Cortex of kidney (tissue), 1 donor: ENCODE measurements around the gene APBA2.
"Not testable (repeated sequence)": the region's sequence is repeated elsewhere in the genome, so short reads cannot be mapped to it uniquely, and the experiment has no call there.

Source experiments
- DNase-seq: peaks from one replicate; lab custom pipeline; 2025; lab: John Stamatoyannopoulos, UW

The APBA2 gene

DNA sequence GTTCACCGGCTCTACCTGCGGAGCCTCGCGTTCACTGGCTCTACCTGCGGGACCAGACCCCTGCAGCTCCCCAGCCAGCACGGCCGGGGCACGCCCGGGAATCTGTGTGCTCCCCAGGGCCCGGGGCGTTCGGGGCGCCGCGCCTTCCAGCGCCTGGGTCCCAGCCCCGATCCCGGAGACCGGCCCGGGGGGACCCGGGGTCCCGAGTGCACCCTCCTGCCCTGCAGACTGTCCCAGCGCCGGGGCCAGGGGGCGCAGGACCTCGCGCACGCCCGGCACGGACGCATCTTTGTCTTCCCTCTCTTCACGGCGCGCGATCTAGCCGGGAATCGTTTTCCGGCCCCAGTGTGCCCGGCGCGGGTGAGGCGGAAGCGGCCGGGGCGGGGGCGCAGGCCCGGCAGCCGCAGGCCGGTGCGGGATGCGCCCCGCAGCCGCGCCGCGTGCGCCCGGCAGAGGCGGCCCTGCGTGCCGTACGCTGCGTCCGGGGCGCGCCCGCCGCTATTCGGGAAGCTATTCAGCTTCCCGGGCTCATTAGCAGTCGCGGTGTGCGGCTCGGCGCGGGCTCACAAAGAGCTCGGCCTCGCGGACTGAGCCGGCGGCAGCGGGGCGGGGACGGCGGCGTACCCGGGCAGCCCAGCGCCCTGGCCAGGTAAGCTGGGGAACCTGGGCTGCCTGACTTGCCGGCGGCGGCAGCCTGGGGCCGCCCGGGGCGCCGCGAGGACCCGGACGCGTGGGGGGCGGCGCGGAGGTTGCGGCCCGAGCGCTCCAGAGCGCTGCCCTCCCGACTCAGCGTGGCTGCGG is at the start of gene APBA2:
Gene APBA2 (plus strand): TSS at position 345 of the 801 bp plus-strand sequence. CDS start 167,911 bp downstream, outside the sequence.
- no peak for DNase-seq

DNA sequence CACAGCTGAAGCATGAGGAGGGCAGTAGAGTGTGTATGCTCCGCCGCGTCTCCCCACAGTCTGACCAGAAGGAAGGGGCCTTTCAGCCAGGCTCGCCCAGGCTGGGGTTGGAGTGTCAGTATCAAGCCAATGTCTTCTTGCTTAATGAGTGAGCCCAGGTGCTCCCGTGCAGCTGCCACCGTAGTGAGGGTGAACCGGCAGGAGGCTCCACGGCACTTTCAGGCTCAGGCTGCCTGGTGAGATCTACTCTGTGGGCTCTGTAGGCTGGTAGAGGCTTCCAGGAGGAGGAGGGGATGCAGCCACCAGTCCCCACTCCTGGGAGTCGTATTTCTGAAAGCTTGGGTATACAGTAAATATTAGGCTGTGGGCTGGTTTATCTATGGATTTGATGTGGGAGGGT is 45.5 kb upstream of the APBA2 start:
- DNase-seq: not testable (repeated sequence)

DNA sequence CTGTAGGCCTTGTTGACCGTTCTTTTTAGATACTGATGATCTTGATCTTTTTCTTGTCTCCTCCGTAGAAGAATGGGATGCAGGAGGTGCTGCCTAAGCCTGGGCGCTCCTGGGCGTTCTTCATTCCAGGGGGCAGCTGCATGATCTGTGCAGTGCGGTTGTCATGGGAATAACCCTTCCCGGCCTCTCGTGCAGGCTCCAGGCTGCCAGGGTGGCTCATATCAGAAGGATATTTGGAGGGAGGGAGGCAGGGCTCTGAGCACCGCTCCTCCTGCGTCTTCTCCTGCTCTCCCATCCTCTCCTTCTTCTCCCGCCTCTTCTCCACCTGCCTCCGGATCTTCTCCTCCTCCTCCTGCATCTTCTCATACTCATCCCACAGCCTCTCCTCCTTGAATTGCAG is 43.6 kb upstream of the APBA2 start:
- DNase-seq: not testable (repeated sequence)

- DNase-seq: not testable (repeated sequence)
Measured at GRCh38 chr15:28843520-28843919, 42.3 kb upstream of the APBA2 start.

GRCh38 chr15:28844147-28844546 is 41.6 kb upstream of the APBA2 start:
- DNase-seq: not testable (repeated sequence)

DNA sequence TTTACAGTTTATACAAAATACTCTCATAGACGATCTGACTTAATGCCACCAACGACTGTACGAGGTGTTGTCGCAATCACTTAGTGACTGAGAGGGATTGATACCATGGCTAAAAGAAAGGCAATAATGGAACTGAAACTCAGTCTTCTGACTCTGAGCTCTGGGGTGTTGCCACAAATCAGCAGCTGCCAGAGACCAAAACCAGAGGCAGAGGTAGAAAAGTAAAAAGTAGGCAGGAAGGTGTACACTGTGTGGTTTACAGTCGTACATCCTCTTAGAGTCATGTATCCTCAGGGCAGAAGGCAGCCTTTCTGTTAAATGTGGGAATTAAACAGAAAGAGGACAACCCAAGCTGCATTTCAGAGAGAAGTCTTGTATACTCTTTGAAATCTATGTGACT is 38.5 kb upstream of the APBA2 start:
- DNase-seq: not testable (repeated sequence)

DNA sequence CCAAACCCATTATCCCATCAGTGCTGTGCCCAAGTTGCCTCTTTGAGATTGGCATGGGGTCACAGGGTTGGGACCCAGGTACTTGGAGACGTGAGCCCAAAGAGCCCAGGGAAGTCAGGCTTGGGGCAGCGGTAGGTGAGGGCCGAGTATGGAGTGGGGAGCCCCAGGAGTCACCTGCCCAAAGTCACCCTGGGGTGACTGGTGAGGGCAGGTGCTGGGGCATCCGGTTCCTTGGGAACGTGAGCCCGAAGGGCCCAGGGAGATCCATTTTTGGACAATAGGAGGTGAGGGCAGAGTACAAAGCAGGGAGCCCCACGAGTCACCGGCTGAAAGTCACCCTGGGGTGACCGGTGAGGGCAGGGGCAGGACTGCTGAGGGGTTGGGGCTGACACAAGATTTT is 37.8 kb upstream of the APBA2 start:
- DNase-seq: not testable (repeated sequence)

- not testable (repeated sequence) for DNase-seq
Measured at GRCh38 chr15:28848521-28848920, 37.3 kb upstream of the APBA2 start, which contains the start of gene GOLGA6L7. GOLGA6L7 (minus strand) TSS chr15:28848644; CDS start chr15:28848549, 95 bp downstream.

DNA sequence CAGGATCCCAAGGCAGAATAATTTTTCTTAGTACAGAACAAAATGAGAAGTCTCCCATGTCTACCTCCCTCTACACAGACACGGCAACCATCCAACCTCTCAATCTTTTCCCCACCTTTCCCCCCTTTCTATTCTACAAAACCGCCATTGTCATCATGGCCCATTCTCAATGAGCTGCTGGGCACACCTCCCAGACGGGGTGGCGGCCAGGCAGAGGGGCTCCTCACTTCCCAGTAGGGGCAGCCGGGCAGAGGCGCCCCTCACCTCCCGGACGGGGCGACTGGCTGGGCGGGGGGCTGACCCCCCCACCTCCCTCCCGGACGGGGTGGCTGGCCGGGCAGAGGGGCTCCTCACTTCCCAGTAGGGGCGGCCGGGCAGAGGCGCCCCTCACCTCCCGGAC is 36.5 kb upstream of the APBA2 start:
- DNase-seq: not testable (repeated sequence)

DNA sequence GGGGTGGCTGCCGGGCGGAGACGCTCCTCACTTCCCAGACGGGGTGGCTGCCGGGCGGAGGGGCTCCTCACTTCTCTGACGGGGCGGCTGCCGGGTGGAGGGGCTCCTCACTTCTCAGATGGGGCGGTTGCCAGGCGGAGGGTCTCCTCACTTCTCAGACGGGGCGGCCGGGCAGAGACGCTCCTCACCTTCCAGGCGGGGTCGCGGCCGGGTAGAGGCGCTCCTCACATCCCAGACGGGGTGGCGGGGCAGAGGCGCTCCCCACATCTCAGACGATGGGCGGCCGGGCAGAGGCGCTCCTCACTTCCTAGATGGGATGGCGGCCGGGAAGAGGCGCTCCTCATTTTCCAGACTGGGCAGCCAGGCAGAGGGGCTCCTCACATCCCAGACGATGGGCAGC is 36.0 kb upstream of the APBA2 start:
- not testable (repeated sequence) for DNase-seq

GRCh38 chr15:28853654-28854053 is 32.1 kb upstream of the APBA2 start:
- not testable (repeated sequence) for DNase-seq

- not testable (repeated sequence) for DNase-seq
Measured at GRCh38 chr15:28854578-28854977, 31.2 kb upstream of the APBA2 start.

- no peak for DNase-seq
Measured at GRCh38 chr15:28861031-28861534, 24.7 kb upstream of the APBA2 start.

DNA sequence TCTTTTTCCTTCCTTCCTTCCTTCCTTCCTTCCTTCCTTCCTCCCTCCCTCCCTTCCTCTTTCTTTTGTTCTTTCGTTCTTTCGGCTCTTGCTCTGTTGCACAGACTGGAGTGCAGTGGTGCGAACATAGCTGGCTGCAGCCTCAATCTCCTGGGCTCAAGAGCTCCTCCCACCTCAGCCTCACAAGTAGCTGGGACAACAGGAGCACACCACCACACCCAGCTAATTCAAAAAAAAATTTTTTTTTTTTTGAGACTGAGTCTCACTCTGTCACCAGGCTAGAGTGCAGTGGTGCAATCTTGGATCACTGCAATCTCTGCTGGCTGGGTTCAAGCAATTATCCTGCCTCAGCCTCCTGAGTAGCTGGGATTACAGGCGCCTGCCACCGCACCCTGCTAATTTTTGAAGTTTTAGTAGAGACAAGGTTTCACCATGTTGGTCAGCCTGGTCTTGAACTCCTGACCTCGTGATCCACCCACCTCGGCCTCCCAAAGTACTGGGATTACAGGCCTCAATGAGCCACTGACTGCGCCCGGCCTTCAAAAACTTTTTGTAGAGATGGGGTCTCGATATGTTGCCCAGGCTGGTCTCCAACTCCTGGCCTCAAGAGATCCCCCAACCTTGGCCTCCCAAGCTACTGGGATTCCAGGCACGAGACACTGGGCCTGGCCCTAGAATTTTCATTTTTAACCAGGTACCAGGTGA is 24.0 kb upstream of the APBA2 start:
- not testable (repeated sequence) for DNase-seq

- no peak for DNase-seq
Measured at GRCh38 chr15:28868744-28869345, 16.9 kb upstream of the APBA2 start.

DNA sequence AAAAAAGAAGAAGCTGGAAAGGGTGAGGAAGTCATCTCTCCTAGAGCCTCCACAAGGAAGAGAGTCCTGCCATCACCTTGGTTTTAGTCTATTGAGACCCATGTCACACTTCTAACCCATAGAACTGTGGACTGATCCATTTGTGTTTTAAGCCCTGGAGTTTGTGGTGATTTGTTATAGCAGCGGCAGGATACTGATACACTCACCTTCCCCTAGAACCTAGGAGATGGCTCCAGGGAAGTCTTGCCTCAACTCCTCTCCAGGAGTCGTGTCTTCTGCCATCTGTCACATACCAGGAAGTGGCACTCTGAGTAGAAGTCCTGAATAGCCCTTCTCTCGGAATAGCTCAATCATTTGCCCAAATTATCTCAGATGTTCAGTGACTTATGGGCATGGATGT is 14.6 kb upstream of the APBA2 start:
- DNase-seq: no peak

DNA sequence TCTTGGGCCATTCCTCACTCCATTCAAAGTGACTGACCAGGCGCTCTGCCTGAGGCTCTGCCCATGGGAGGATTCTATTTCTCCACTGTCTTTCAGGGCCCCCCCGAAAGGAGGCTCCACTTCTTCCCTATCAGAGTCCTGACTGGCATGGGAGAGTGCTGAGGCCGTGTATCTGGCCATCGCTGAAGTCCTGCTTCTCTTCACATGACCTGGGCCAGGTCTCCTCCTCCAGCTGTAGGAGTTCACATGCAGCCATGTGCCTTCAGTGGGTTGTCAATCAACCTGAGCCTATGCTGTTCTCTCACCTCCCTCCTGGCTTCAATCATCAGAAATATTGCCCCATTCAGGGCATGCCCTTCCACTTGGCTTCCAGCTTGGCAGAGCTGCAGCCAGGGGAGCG is 12.8 kb upstream of the APBA2 start:
- DNase-seq: no peak

DNA sequence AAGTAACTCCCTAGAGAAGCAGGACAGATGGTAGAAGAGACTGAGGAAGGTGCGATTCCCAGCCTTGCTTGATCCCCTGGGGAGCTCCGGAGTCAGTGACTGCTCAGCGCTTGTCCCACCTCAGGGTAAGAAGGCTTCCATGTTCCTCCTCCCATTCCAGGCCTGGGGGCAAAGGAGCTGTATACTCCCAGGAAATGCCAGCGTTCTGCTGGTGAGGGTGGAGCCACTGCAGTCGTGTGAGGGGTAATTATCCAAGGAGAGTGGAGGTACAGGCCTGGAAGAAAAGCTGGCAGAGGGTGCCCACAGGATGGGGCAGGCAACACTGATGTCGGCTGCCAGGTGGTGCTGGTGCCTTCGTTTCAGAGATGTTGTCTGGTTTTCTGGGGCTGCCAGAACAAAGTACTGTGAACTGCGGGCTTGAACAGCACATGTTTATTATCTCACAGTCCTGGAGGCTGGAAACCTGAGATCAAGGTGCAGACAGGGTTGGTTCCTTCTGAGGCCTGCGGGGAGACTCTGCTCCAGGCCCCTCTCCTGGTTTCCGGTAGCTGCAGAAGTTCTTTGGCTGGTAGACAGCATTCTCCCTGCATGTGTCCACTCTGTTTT is 12.1 kb upstream of the APBA2 start:
- no peak for DNase-seq

- DNase-seq: no peak
Measured at GRCh38 chr15:28875461-28876000, 10.2 kb upstream of the APBA2 start.

DNA sequence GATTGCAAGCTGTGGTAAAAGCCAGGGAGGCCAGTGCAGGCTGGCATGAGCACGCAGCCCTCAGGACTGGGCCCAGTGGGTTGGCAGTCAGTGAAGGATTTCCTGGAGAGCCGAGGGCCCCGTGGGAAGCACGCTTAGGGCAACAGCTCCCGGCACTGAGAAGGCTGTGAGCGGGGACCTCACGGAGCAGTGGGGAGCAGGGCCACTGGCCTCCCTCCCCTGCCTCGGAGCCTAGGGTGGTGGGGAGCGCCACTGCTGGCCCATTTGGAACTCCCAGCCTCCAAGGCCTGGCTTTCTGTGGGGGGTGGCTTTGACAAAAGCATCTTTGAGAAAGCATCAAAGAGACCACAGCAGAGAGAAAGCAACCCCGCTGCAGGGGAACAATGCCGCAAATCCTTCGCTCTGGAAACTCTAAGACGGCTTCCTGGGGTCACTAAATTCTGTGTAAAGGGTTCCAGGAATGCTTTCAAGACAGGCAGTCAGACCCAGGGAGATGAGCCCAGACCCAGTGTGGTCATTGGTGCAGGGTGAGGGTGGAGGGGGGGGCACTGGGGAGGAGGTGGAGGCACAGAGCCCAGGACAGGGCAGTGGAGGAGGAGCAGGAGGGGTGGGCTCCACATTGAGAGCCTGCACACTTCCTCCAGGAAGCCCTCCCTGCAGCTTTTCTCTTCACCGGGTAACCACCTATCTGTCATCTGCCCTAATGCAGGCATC is 9.5 kb upstream of the APBA2 start:
- DNase-seq: no peak

DNA sequence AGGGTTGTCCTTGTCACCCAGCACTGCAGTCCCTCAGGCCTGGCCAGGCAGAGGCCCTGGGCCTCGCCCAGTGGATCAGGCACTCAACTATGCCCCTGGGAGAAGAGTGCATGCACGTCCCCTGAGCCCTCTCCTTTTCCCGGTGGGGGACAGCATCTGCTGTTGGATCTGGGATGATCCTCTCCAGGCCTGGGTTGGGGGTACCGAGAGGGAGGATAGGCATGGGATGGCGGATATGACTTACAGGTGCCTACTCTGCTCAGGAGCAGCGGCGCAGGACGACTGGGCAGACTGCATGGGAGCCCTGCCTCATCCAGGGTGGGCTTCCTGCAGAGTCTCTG is 9.0 kb upstream of the APBA2 start:
- DNase-seq: no peak
